Chondrocyte (in vitro differentiated cells): ENCODE results near the gene MAGIX. TPM values are rescaled to one million over a fixed set of nuclear protein-coding genes. Genes with fewer than 3 reads are reported as not detected.
A peak's percentile ranks its signal among the peaks of the same experiment; 100 is the strongest.
"Not testable (repeated sequence)": the region's sequence is repeated elsewhere in the genome, so short reads cannot be mapped to it uniquely, and the experiment has no call there.

Experiments
- DNase-seq: peaks from one replicate; pipeline ENCODE4 v3.0.0; 2021; ENCODE audit warnings: mixed read lengths, low spot score
- H3K27ac Mint-ChIP-seq: one replicate; pipeline ENCODE4 v1.8.0; 2021; ENCODE audit warnings: mild to moderate bottlenecking, moderate library complexity, mixed read lengths; ENCODE audit not compliant: unreplicated experiment
- H3K27me3 Mint-ChIP-seq: 2 replicates; pipeline ENCODE4 v1.8.0; 2021; ENCODE audit warnings: low read depth, mixed read lengths
- H3K36me3 Mint-ChIP-seq: 2 replicates; pipeline ENCODE4 v1.8.0; 2021; ENCODE audit warnings: low read depth, mixed read lengths
- H3K4me1 Mint-ChIP-seq: 2 replicates; pipeline ENCODE4 v1.8.0; 2021; ENCODE audit warnings: low read depth, mild to moderate bottlenecking, mixed read lengths
- H3K4me3 Mint-ChIP-seq: one replicate; pipeline ENCODE4 v1.8.0; 2021; ENCODE audit warnings: mild to moderate bottlenecking, moderate library complexity, mixed read lengths; ENCODE audit not compliant: unreplicated experiment
- H3K9me3 Mint-ChIP-seq: 2 replicates; pipeline ENCODE4 v1.8.0; 2021; ENCODE audit warnings: low read depth, mixed read lengths
- CTCF ChIP-seq: fragments of 200-600 bp; sonication (generic); IDR thresholded peaks from 2 replicates; pipeline ENCODE4 v1.5.0; 2021; ENCODE audit warnings: antibody characterized with exemption, mild to moderate bottlenecking, moderate library complexity
- total RNA-seq: library from RNA; stranded (reverse); gene quantifications from 3 replicates; pipeline ENCODE4 v1.2.1, GENCODE V29; 2021

Gene MAGIX
- total RNA-seq, 1 donor from 2014 or later: 1.6 TPM

DNA sequence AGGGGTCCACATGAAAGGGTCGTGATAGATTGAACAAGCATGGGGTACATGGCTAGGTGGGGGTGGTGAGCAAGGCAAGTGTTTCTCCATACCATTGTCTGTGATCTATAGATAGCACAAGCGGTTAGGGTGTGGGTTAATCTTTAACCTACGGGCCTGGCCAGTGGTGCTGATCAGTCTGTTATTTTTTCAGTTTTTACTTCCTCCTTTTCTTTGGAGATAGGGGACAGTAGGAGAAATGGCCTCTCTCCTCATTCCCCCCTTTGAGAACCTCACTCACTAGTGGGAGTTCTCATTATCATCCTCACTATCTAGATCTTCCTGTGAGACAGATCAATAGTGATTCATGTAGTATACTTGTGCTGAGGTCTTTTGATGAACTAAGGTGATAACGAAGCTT is 22.8 kb upstream of the MAGIX start:
- no peak for TF ChIP-seq CTCF
- H3K4me3 Mint-ChIP-seq: no peak overlapping the region
- peaks cover 27% of the 10 kb centered on the region for H3K9me3 Mint-ChIP-seq
- H3K36me3 Mint-ChIP-seq: peaks cover 2% of the 10 kb centered on the region
- DNase-seq: no peak
- H3K27ac Mint-ChIP-seq: no peak overlapping the region
- H3K27me3 Mint-ChIP-seq: no peaks in the 10 kb centered on the region
- H3K4me1 Mint-ChIP-seq: no peaks in the 10 kb centered on the region

DNA sequence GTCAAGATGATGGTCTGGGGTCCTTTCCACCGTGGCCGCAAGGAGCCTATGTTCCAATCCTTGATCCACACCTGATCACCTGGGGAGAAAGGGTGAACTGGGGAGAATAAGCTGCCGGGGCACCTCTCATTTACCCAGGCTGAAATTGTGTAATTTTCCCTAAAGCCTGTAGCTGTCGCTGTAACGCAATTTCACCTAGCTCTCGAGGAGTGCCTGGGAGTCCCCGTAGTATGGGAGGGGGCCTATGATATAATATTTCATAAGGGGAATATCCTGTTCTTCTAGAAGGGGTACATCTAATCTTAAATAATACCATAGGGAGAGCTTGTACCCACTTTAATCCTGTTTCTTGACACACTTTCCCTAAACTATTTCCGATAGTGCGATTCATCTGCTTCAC is 20.3 kb upstream of the MAGIX start:
- not testable (repeated sequence) for H3K27ac Mint-ChIP-seq
- H3K9me3 Mint-ChIP-seq: peaks cover 31% of the 10 kb centered on the region

DNA sequence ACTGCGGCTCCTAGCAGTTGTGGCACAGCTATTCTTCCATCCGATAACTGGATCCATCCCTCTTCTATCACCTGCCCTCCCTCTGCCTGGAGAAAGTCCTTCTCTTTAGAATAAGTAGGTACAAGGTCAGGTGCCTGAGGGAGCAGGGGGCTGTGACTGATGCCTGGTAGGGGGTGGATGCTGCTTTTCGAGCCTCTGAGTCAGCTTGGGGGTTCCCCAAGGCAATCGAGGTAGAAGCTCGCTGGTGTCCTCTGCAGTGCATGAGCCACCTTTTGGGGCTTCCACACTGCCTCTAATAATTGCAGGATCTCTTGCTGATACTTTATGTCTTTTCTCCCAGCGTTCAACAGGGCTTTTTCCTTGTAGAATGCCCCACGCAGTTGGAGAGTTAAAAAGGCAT is 19.4 kb upstream of the MAGIX start:
- H3K4me1 Mint-ChIP-seq, H3K4me3 Mint-ChIP-seq, H3K27me3 Mint-ChIP-seq, H3K27ac Mint-ChIP-seq, H3K36me3 Mint-ChIP-seq, DNase-seq: not testable (repeated sequence)
- H3K9me3 Mint-ChIP-seq: peaks cover 39% of the 10 kb centered on the region

More for the DNA sequence above, 20.3 kb upstream of the MAGIX start:
- not testable (repeated sequence) for H3K27me3 Mint-ChIP-seq, H3K36me3 Mint-ChIP-seq, H3K4me1 Mint-ChIP-seq, H3K4me3 Mint-ChIP-seq, DNase-seq
- TF ChIP-seq CTCF: peak; percentile 64

GRCh38 chrX:49147282-49147681 is 15.3 kb upstream of the MAGIX start:
- H3K27me3 Mint-ChIP-seq: no peaks in the 10 kb centered on the region
- H3K9me3 Mint-ChIP-seq: peaks cover 15% of the 10 kb centered on the region
- DNase-seq: no peak
- no peaks in the 10 kb centered on the region for H3K4me1 Mint-ChIP-seq
- no peak for TF ChIP-seq CTCF
- H3K27ac Mint-ChIP-seq: no peak overlapping the region
- no peaks in the 10 kb centered on the region for H3K36me3 Mint-ChIP-seq
- no peak overlapping the region for H3K4me3 Mint-ChIP-seq

- Mint-ChIP-seq H3K4me1 (no peaks in the 10 kb centered on the region), H3K27me3 (no peaks in the 10 kb centered on the region), H3K36me3 (no peaks in the 10 kb centered on the region), H3K9me3 (peaks cover 18% of the 10 kb centered on the region), H3K4me3 (no peak overlapping the region), H3K27ac (no peak overlapping the region)
- DNase-seq: no peak
- TF ChIP-seq CTCF: no peak
These were observed 14.6 kb upstream of the MAGIX start for GRCh38 chrX:49147936-49148335.

GRCh38 chrX:49148390-49149100 is 14.0 kb upstream of the MAGIX start:
- H3K27ac Mint-ChIP-seq, DNase-seq, H3K4me1 Mint-ChIP-seq, H3K4me3 Mint-ChIP-seq, H3K27me3 Mint-ChIP-seq, H3K36me3 Mint-ChIP-seq: not testable (repeated sequence)
- H3K9me3 Mint-ChIP-seq: peaks cover 18% of the 10 kb centered on the region

DNA sequence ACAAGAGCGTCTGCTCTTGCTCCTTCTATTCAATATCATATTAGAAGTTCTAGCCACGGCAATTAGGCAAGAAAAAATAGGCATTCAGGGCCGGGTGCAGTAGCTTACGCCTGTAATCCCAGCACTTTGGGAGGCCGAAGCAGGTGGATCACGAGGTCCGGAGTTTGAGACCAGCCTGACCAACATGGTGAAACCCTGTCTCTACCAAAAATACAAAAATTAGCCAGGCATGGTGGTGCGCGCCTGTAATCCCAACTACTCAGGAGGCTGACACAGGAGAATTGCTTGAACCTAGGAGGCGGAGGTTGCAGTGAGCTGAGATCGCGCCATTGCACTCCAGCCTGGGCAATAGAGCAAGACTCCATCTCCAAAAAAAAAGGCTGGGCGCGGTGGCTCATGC is 13.3 kb upstream of the MAGIX start:
- not testable (repeated sequence) for DNase-seq, H3K27ac Mint-ChIP-seq, H3K27me3 Mint-ChIP-seq, H3K4me3 Mint-ChIP-seq, H3K4me1 Mint-ChIP-seq, H3K36me3 Mint-ChIP-seq
- peaks cover 18% of the 10 kb centered on the region for H3K9me3 Mint-ChIP-seq
